D721Med (cell line): ENCODE measurements around the gene STK17B.
A peak's percentile ranks its signal among the peaks of the same experiment; 100 is the strongest.

ENCODE experiments used
- DNase-seq: peaks from one replicate; pipeline ENCODE4 v3.0.0; 2011; ENCODE audit warnings: low spot score; ENCODE audit not compliant: insufficient read length
- FAIRE-seq: peaks from 2 replicates; lab custom pipeline; 2011; peaks lifted over from hg19 to GRCh38; lab: Jason Lieb, UNC
- TF ChIP-seq, protein P1 (sequence below): IDR thresholded peaks from 2 replicates; pipeline ENCODE4 v1.5.1; 2012; ENCODE audit warnings: mild to moderate bottlenecking, control low read depth; ENCODE audit not compliant: insufficient read depth; ENCODE audit errors: missing control alignments

Gene STK17B

DNA sequence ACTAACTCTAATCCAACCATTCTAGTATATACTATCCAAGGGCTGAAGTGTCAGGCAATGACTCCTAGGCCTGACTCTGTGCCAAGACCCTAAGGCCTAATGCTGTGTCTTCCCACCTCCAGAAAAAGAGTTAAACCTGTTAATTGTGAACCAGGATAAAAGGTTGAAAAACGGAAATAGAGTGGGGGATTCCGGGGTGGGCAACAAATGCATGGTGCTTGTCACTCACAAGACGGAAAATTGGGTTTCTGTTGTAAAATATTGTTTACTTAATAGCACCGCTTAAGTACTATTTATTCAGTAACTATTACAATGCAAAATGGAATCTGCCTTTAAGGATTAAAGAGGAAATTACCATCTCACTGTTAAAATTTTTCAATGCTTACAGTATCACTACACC lies 3.2 kb downstream of the STK17B start:
- DNase-seq = no peak
- FAIRE-seq = no peak
- TF ChIP-seq, protein P1, sequence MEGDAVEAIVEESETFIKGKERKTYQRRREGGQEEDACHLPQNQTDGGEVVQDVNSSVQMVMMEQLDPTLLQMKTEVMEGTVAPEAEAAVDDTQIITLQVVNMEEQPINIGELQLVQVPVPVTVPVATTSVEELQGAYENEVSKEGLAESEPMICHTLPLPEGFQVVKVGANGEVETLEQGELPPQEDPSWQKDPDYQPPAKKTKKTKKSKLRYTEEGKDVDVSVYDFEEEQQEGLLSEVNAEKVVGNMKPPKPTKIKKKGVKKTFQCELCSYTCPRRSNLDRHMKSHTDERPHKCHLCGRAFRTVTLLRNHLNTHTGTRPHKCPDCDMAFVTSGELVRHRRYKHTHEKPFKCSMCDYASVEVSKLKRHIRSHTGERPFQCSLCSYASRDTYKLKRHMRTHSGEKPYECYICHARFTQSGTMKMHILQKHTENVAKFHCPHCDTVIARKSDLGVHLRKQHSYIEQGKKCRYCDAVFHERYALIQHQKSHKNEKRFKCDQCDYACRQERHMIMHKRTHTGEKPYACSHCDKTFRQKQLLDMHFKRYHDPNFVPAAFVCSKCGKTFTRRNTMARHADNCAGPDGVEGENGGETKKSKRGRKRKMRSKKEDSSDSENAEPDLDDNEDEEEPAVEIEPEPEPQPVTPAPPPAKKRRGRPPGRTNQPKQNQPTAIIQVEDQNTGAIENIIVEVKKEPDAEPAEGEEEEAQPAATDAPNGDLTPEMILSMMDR = no peak

DNA sequence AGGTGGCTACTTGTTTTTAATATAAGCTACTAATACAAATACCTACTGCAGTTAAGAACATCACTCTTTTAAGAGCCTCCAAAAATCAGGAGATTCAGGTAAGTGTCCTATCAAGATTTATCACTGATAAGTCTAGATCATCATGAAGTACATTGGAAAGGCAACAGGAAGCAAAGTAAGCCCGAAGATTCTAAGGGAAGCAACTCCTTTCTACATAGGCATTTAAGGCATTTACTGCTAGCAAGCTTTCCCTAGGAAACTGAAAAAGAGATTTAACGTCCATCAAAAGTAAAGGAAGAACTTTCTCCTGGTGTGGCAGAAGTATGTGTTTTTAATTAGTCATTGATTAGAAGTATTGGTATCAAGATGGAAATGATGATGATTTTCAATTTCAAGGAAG lies 3.7 kb downstream of the STK17B start:
- peak; percentile 32 for FAIRE-seq

DNA sequence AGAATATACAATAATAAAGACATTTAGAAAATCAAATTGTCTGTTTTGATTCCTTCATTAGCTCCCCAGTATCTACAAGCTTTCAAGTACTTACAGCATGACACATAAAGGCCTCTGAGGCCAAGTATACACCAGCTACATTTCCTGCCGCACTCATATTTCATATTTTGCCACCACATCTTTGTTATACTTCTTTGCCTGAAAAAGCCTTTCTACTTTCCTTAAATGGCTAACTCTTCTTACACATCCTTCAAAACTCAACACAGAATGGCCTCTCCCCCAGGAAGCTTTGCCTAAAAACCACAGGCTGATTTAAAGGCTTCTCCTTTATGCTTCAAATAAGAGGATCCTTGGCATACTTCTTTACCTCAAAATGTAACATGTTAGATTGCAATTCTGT lies 4.5 kb downstream of the STK17B start:
- FAIRE-seq (no peak), DNase-seq (no peak)
- TF ChIP-seq, protein P1 = no peak

More for the DNA sequence above, 3.7 kb downstream of the STK17B start:
- TF ChIP-seq, protein P1 = no peak
- no peak for DNase-seq

DNA sequence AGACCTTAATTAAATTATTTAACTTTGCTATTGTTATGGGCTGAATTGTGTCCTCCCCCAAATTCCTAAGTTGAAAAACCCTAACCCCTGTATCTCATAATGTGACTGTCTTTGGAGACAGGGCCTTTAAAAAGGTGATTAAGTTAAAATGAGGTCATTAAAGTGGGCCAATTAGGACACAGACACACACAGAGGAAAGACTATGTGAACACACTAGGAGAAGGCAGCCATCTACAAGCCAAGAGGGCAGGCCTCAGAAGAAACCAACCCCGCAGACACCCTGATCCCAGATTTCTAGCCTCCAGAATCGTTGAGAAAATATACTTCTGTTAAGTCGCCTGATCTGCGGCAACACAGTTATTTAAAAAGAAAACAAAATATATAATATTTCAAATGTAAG lies 6.4 kb downstream of the STK17B start:
- DNase-seq (no peak), FAIRE-seq (no peak)
- TF ChIP-seq, protein P1 = no peak

DNA sequence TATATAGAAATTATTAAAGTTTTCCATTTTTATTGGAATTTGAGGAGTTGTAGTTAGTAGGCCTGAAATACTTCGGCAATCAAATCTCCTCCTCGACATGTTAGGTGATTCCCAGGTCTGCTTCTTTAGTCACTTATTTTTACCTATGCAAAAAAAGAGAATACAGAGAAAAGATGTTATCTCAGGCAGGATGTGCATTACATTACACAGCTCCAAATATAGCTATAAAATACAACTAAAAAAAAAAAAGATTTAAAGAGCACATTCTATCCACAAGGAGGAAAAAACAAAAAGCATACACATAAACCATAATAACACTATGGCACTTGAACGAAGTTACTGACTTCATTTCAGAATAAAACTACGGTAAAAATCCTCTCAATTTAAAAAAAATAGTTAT lies 8.1 kb downstream of the STK17B start:
- FAIRE-seq = no peak
- DNase-seq = no peak
- TF ChIP-seq, protein P1 = no peak

DNA sequence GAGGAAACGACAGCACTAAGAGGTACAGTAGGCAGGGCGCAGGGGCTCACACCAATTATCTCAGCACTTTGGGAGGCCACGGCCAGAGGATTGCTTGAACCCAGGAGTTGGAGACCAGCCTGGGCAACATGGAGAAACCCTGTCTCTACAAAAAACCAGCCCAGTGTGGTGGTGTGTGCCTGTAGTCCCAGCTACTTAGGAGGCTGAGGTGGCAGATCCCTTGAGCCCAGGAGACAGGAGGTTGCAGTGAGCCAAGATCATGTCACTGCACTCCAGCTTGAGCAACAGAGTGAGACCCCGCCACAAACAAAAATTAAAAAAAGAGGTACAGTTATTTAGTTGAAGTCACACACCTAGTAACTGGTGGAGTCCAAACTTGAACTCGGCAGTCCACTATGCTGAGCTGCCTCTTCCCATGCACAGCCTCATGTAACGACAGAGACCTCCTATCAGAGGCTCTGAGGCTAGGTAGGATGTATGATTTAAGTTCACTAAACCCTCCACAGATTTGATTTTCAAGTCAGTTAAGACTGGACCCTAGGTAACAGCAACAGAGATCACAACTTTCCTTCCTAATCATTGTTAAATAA lies 8.7 kb downstream of the STK17B start:
- DNase-seq = no peak
- no peak for FAIRE-seq
- TF ChIP-seq, protein P1 = no peak

DNA sequence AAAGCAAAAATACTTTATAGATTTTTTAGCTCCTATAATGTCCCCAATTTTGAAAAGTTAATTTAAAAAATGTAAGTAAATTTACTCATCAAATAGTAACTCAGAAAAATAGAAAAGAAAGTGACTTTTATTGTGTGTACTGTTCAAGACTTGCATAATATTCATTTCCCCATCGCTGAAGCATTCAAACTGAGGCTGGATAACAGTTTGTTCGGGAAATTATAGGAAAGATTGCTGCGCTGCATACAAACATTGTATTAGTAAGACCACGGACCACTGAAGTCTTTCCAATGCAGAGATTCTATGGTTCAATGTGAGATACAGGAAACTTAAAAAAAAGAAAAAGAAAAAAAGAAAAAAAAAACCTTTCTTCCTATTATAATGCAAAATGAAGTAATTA lies 10.4 kb downstream of the STK17B start:
- DNase-seq (no peak), FAIRE-seq (no peak)

More for the DNA sequence above, 10.4 kb downstream of the STK17B start:
- TF ChIP-seq, protein P1 = no peak
